HL-60 (cell line): ENCODE results near the gene IFNLR1.

Experiments
- DNase-seq, 2 experiments: peaks; one replicate each; pipeline ENCODE4 v3.0.0-alpha.2; 2010 to 2020; ENCODE audit warnings: low read depth in 1 of 2, low spot score in 1 of 2
- H3K27ac ChIP-seq: fragments of 250-450 bp; sonication (Bioruptor Pico); replicated peaks from 2 replicates; pipeline ENCODE4 v1.5.1; 2020; ENCODE audit warnings: mild to moderate bottlenecking, moderate library complexity
- H3K27me3 ChIP-seq: fragments of 250-450 bp; sonication (Bioruptor Pico); 2 replicates; pipeline ENCODE4 v1.5.1; 2021; ENCODE audit warnings: mild to moderate bottlenecking, moderate library complexity; ENCODE audit not compliant: insufficient read depth, poor library complexity, severe bottlenecking
- H3K4me3 ChIP-seq: replicated peaks from 2 replicates; pipeline ENCODE4 v1.5.1; 2011; ENCODE audit warnings: mild to moderate bottlenecking, control low read depth, low read length; ENCODE audit not compliant: insufficient read depth
- CTCF ChIP-seq: IDR thresholded peaks from one replicate; pipeline ENCODE4 v1.5.1; 2011; ENCODE audit warnings: low read length, control low read depth, inconsistent platforms; ENCODE audit not compliant: insufficient read depth
- GABPA ChIP-seq: IDR thresholded peaks from 2 replicates; pipeline ENCODE4 v1.6.1; 2012; ENCODE audit warnings: low read depth
- POLR2AphosphoS5 ChIP-seq: IDR thresholded peaks from 2 replicates; pipeline ENCODE4 v1.6.1; 2012; ENCODE audit warnings: low read depth
- SPI1 ChIP-seq: IDR thresholded peaks from 2 replicates; pipeline ENCODE4 v1.6.1; 2012; ENCODE audit warnings: low read depth, mild to moderate bottlenecking, borderline replicate concordance
- TF ChIP-seq, protein P1 (sequence below): IDR thresholded peaks from 2 replicates; pipeline ENCODE4 v1.6.1; 2012; ENCODE audit warnings: low read depth; ENCODE audit not compliant: insufficient replicate concordance

IFNLR1 gene

DNA sequence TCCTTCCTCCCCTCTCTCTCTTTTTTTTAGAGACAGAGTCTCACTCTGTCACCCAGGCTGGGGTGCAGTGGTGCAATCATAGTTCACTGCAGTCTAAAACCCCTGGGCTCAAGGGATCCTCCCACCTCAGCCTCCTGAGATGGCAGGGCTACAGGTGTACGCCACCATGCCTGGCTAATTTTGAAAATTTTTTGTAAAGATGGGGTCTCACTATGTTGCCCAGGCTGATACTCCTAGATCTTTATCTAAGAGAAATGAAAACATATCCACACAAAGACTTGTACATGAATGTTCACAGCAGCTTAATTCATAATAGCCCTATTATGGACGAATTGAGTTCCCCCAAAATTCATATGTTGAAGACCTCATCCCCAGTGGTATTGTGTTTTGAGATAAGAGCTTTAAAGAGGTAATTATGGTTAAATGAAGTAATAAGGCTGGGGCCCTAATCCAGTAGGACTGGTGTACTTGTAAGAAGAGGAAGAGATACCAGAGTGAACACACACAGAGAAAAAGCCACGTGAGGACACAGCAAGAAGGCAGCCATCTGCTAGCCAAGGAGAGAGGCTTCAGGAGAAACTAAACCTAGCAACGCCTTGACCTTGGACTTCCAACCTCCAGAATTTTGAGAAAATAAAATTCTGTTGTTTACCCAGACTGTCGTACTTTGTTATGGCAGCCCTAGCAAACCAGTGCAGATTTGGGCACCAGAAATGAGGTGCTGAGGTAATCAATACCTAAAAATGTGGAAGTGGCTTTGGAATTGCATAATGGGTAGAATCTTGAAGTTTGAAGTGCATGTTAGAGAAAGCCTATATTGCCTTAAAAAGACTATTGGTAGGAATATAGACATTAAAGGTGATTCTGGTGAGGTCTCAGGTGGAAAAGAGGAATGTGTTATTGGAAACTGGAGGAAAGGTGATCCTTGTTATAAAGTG, 13.2 kb downstream of the IFNLR1 start:
- Histone ChIP-seq H3K27ac (no peak overlapping the region), H3K4me3 (no peak overlapping the region), H3K27me3 (no peaks in the 10 kb centered on the region)
- peak in 1 of 2 experiments; percentile 36 for DNase-seq
- TF ChIP-seq SPI1 (peak; percentile 68), POLR2AphosphoS5 (no peak)

- no peak overlapping the region for H3K27ac ChIP-seq
- no peak overlapping the region for H3K4me3 ChIP-seq
- TF ChIP-seq CTCF: no peak
- TF ChIP-seq, protein P1, sequence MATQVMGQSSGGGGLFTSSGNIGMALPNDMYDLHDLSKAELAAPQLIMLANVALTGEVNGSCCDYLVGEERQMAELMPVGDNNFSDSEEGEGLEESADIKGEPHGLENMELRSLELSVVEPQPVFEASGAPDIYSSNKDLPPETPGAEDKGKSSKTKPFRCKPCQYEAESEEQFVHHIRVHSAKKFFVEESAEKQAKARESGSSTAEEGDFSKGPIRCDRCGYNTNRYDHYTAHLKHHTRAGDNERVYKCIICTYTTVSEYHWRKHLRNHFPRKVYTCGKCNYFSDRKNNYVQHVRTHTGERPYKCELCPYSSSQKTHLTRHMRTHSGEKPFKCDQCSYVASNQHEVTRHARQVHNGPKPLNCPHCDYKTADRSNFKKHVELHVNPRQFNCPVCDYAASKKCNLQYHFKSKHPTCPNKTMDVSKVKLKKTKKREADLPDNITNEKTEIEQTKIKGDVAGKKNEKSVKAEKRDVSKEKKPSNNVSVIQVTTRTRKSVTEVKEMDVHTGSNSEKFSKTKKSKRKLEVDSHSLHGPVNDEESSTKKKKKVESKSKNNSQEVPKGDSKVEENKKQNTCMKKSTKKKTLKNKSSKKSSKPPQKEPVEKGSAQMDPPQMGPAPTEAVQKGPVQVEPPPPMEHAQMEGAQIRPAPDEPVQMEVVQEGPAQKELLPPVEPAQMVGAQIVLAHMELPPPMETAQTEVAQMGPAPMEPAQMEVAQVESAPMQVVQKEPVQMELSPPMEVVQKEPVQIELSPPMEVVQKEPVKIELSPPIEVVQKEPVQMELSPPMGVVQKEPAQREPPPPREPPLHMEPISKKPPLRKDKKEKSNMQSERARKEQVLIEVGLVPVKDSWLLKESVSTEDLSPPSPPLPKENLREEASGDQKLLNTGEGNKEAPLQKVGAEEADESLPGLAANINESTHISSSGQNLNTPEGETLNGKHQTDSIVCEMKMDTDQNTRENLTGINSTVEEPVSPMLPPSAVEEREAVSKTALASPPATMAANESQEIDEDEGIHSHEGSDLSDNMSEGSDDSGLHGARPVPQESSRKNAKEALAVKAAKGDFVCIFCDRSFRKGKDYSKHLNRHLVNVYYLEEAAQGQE: no peak
- no peak for TF ChIP-seq GABPA
- no peak for TF ChIP-seq POLR2AphosphoS5
- no peak for TF ChIP-seq SPI1
- no peak for DNase-seq
- H3K27me3 ChIP-seq: no peaks in the 10 kb centered on the region
Observed at GRCh38 chr1:24172598-24172997, 14.5 kb downstream of the IFNLR1 start.

DNA sequence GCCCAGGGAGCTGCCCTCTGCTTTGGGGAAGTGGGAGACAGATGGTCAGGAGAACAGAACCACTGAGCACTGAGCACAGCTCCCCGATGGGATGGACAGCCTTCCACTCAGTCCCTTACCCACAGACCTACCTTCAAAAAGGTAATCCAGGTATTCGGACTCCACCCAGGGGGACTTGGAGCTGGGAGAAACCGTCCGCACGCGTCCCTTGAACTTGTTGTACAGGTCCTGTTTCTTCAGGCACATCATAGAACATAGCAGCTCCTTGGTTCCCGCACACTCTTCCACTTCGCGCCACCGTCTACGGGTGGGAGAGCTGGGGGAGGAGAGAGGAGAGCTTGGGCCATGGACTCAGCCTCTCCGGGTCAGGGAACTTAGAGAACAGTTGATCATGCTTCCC, 17.8 kb downstream of the IFNLR1 start:
- H3K4me3 ChIP-seq: no peak overlapping the region
- no peak for DNase-seq
- H3K27me3 ChIP-seq: no peaks in the 10 kb centered on the region
- H3K27ac ChIP-seq: no peak overlapping the region
- TF ChIP-seq CTCF: no peak

- no peaks in the 10 kb centered on the region for H3K27me3 ChIP-seq
- H3K27ac ChIP-seq: no peak overlapping the region
- TF ChIP-seq SPI1 (no peak), GABPA (no peak), POLR2AphosphoS5 (no peak), CTCF (no peak)
- TF ChIP-seq, protein P1: no peak
- no peak for DNase-seq
- H3K4me3 ChIP-seq: no peak overlapping the region
Observed at GRCh38 chr1:24168245-24168644, 18.8 kb downstream of the IFNLR1 start.
